PC-9 (cell line): Measurements from ENCODE around the gene COL15A1.

Source experiments
- CTCF ChIP-seq: fragments of 200-600 bp; sonication (generic); conservative IDR thresholded peaks from 2 replicates; pipeline ENCODE4 v1.6.1; 2017; ENCODE audit warnings: mixed run types, antibody characterized with exemption, mild to moderate bottlenecking, moderate library complexity
- EZH2 ChIP-seq: fragments of 200-600 bp; sonication (generic); IDR thresholded peaks from 2 replicates; pipeline ENCODE4 v1.8.0; 2017; ENCODE audit warnings: antibody characterized with exemption, low read depth

- TF ChIP-seq CTCF: no peak
- no peak for TF ChIP-seq EZH2
Observed at GRCh38 chr9:99008203-99008602, 64.5 kb downstream of the COL15A1 start.
